ENCODE measurements around the gene ARHGAP8. TPM values are rescaled to one million over a fixed set of nuclear protein-coding genes. Genes with fewer than 3 reads are reported as not detected.

The ARHGAP8 gene
- total RNA-seq (2016; rRNA removed; fragmentation: Illumina TruSeq; extraction: Trizol) (0.07 and 0.17 TPM in 2 replicates), polyA plus RNA-seq (2011; rRNA removed) (0.72 TPM in 1 of 2 replicates, not detected in the other), polyA minus RNA-seq (2011; rRNA and poly(A)+ RNA removed; ENCODE audit: low replicate concordance) (0.08 and 0.91 TPM in 2 replicates), Bru-seq, nascent RNA (not detected), BruChase-seq, experiment 1, labeled RNA remaining after a 6-hour chase (percentile 23 among the genes with signal in this experiment), BruChase-seq, experiment 2, labeled RNA remaining after a 2-hour chase (not detected)
- 0.20 TPM in 1 of 2 replicates, not detected in the other for total RNA-seq (2016; cell fraction: cytosol; rRNA removed; fragmentation: Illumina TruSeq; extraction: Trizol; ENCODE audit: low read depth)
- 0.11 TPM in 1 of 2 replicates, not detected in the other for total RNA-seq (2016; cell fraction: insoluble cytoplasmic fraction; rRNA removed; fragmentation: Illumina TruSeq; extraction: Trizol)
- 0.25 and 0.45 TPM in 2 replicates for total RNA-seq (2016; cell fraction: membrane; rRNA removed; fragmentation: Illumina TruSeq; extraction: Trizol)
- not detected in 2 replicates for total RNA-seq (2016; cell fraction: nucleus; rRNA removed; fragmentation: Illumina TruSeq; extraction: Trizol)
- polyA plus RNA-seq (2011; cell fraction: cytosol; rRNA removed) = 0.05 TPM in 1 of 2 replicates, not detected in the other
- polyA plus RNA-seq (2011; cell fraction: nucleus; rRNA removed) = 0.09 TPM in 1 of 2 replicates, not detected in the other
- not detected in 2 replicates for polyA plus RNA-seq (2012)
- 0.15 TPM in 1 of 2 replicates, not detected in the other for polyA plus RNA-seq (2016; cell fraction: cytosol; fragmentation: Illumina TruSeq; extraction: Trizol; ENCODE audit: low read depth)
- polyA plus RNA-seq (2016; cell fraction: insoluble cytoplasmic fraction; fragmentation: Illumina TruSeq; extraction: Trizol; ENCODE audit: low read depth) = 0.32 TPM in 1 of 2 replicates, not detected in the other
- polyA plus RNA-seq (2016; cell fraction: membrane; fragmentation: Illumina TruSeq; extraction: Trizol; ENCODE audit: low read depth) = 0.06 TPM in 1 of 2 replicates, not detected in the other
- not detected in 2 replicates for polyA plus RNA-seq (2016; cell fraction: nucleus; fragmentation: Illumina TruSeq; extraction: Trizol; ENCODE audit: insufficient read depth, low read depth)
- not detected in 2 replicates for polyA minus RNA-seq (2011; cell fraction: cytosol; rRNA and poly(A)+ RNA removed)
- polyA minus RNA-seq (2011; cell fraction: nucleus; rRNA and poly(A)+ RNA removed) = not detected in 2 replicates
- long read RNA-seq, experiment 1 = 0 reads
- long read RNA-seq, experiment 2 = 0 reads

- no TSS peak for BruUV-seq (replicated peaks)
- TF ChIP-seq ZFP1 (CRISPR knock-in tag; IDR thresholded peaks at IDR 0.05) = no peak
- no peak for TF ChIP-seq ISL2 (CRISPR knock-in tag; IDR thresholded peaks at IDR 0.05)
- TF ChIP-seq SCMH1 (CRISPR knock-in tag; IDR thresholded peaks at IDR 0.05; ENCODE audit: borderline replicate concordance) = no peak
- TF ChIP-seq CEBPZ (IDR thresholded peaks at IDR 0.05; ENCODE audit: low read length) = no peak
- no peak for TF ChIP-seq FOXA1 (IDR thresholded peaks at IDR 0.05)
- no peak for TF ChIP-seq FOXA1 (CRISPR knock-in tag; IDR thresholded peaks at IDR 0.05)
- TF ChIP-seq ZNF326 (CRISPR knock-in tag; IDR thresholded peaks at IDR 0.05; ENCODE audit: borderline replicate concordance) = no peak
- no peak within 1 kb of the TSS for H3K4me3 ChIP-seq (replicated peaks in 1 of 3; ENCODE audit: insufficient read depth in 1 of 3, low read depth in 2 of 3, low read length in 3 of 3)
- peaks cover 5% of the 10 kb centered on the region for H3K4me1 ChIP-seq (ENCODE audit: insufficient read depth, low read length)
- H3K79me2 ChIP-seq (ENCODE audit: insufficient read depth, low read length) = no peaks in the 10 kb centered on the region
- in situ Hi-C loops (cut with HindIII; ENCODE audit: extremely low pct_ligation_motif_present, low pct_unique_long_range_greater_than_20kb) = no loop called here
- no peak within 1 kb of the TSS for H3K9ac ChIP-seq (ENCODE audit: insufficient read depth, low read depth, low read length)
- intact Hi-C loops (cut with micrococcal nuclease; ENCODE audit: unreplicated experiment) = no loop called here
- whole genome bisulfite sequencing (ENCODE audit: low lambda C conversion rate) = 70% methylated on average over 38 of the region's 78 CpGs
- no peaks in the 10 kb centered on the region for H3K36me3 ChIP-seq (replicated peaks in 1 of 2; ENCODE audit: control insufficient read depth in 1 of 2, insufficient read depth in 2 of 2, low read length in 2 of 2)
- ChIA-PET CTCF (ENCODE audit: low intra/inter-chr PET ratio, low total read pairs) (no interaction called here), POLR2A (no interaction called here)
- H3K27me3 ChIP-seq (ENCODE audit: control insufficient read depth in 1 of 2, insufficient read depth in 2 of 2, low read length in 2 of 2) = peaks cover 1 to 2% of the 10 kb centered on the region in 2 experiments; a peak in 2 of 5 replicates
- no peaks in the 10 kb centered on the region for H3K9me3 ChIP-seq (ENCODE audit: low read length)
- ATAC-seq (no peak), DNase-seq (ENCODE audit: low spot score) (no peak), FAIRE-seq (no peak)
- no peaks in the 10 kb centered on the region for H4K20me1 ChIP-seq (ENCODE audit: insufficient read depth, low read length)
- H3K4me2 ChIP-seq (ENCODE audit: low read depth, low read length) = no peak within 1 kb of the TSS
- H3K27ac ChIP-seq (ENCODE audit: extremely low read length, insufficient read depth, low read length) = no peak within 1 kb of the TSS
- no peak within 1 kb of the TSS for H2AFZ ChIP-seq (ENCODE audit: low read length)
Measured at GRCh38 chr22:44752285-44753188, at the start of gene ARHGAP8. Gene ARHGAP8, plus strand, starts transcription at chr22:44752575. Its CDS starts 33,953 bp downstream, at chr22:44786528.
